Activated effector memory CD4-positive, alpha-beta T cell treated with anti-CD3 and anti-CD28 coated beads, Interleukin-2, amount 50 U/mL, for 16 hours (primary cell): Measurements from ENCODE around the gene CIROP.

Experiments used
- DNase-seq: peaks from one replicate; pipeline ENCODE4 v3.0.0-alpha.2; 2020

The CIROP gene, protein sequence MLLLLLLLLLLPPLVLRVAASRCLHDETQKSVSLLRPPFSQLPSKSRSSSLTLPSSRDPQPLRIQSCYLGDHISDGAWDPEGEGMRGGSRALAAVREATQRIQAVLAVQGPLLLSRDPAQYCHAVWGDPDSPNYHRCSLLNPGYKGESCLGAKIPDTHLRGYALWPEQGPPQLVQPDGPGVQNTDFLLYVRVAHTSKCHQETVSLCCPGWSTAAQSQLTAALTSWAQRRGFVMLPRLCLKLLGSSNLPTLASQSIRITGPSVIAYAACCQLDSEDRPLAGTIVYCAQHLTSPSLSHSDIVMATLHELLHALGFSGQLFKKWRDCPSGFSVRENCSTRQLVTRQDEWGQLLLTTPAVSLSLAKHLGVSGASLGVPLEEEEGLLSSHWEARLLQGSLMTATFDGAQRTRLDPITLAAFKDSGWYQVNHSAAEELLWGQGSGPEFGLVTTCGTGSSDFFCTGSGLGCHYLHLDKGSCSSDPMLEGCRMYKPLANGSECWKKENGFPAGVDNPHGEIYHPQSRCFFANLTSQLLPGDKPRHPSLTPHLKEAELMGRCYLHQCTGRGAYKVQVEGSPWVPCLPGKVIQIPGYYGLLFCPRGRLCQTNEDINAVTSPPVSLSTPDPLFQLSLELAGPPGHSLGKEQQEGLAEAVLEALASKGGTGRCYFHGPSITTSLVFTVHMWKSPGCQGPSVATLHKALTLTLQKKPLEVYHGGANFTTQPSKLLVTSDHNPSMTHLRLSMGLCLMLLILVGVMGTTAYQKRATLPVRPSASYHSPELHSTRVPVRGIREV

GRCh38 chr14:23104591-23105347 is at the start of gene CIROP:
Gene CIROP (minus strand): TSS chr14:23104989. CDS start chr14:23104920, 69 bp downstream.
- no peak for DNase-seq

- DNase-seq: no peak
Measured at GRCh38 chr14:23153851-23154796, 49.3 kb upstream of the CIROP start.

DNA sequence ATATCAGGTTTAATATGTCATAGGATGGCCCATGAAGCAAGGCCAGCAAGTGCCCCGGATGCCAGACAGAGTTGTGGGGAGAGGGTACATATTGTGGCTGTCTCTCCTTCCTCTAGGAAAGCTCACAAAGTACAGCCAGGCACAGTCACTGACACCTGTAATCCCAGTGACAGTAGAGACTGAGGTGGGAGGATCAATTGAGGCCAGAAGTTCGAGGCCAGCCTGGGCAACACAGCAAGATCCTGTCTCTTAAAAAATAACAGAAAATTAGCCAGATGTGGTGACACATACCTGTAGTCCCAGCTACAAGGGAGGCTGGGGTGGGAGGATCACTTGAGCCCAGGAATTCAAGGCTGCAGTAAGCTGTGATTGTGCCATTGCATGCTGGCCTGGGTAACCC is 46.6 kb upstream of the CIROP start:
- no peak for DNase-seq

GRCh38 chr14:23149745-23150144 is 45.0 kb upstream of the CIROP start:
- DNase-seq: no peak

- DNase-seq: no peak
Measured at GRCh38 chr14:23148591-23149249, 43.9 kb upstream of the CIROP start.

DNA sequence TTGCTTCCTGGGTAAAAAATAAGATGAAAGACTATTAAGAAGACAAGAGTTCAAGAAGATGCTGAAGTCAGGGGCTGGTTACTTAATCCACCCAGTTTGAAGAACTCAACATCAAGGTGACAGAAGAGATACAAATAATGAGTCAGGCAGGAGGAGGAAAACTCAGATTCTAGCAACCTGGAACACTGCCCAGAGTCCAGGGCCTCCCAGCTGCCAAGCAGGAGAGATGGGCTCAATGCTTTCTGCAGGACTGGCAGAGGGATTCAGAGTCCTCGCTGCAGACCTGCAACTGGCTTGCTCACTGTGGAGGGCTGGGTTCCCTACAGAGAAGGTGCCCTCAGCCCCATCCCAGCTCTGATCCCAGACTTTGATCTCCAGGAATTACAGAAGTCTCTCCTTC is 42.9 kb upstream of the CIROP start:
- DNase-seq: no peak

DNA sequence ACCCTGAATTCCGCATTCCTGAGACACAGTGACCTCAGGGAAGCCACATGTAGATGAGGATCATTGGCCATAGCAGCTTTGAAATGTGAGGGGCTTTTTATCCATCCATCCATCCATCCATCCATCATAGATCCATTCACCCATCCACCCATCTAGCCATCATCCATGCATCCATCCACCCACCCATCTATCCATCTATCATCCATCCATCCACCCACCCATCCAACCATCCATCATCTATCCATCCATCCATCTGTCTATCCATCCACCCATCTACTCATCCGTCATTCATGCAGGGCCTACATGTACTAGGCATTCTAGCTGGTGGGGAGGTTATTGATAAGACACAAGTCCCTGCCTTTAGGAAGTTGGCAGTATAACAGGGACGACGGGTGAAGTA is 42.2 kb upstream of the CIROP start:
- DNase-seq: no peak

DNA sequence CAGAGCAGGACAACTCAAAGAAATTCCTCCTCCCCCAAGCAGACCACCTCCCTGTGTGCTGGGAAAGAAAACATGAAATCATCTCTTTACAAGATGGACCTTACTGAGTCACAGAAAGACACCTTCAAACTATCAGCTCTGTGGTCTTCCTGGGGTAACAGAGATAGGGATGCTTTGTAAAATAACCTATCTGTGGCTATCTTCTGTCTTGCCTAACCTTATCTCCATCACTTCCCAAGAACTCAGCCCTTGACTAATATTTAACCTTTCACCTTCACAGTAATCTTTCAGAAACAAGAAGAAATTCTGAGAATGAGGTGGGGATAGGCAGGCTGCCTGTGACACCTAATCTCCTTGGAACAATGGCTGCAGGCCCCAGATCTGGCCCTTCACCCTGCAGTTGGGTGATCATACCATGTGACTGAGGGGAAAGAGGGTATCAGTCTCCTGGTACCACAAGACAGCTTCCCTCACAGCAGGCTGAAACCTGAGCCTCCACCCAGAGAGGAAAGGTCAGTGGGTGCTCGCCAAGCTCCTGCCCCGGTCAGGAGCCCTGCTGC is 41.6 kb upstream of the CIROP start:
- no peak for DNase-seq

- no peak for DNase-seq
Measured at GRCh38 chr14:23145794-23146350, 41.1 kb upstream of the CIROP start.

DNA sequence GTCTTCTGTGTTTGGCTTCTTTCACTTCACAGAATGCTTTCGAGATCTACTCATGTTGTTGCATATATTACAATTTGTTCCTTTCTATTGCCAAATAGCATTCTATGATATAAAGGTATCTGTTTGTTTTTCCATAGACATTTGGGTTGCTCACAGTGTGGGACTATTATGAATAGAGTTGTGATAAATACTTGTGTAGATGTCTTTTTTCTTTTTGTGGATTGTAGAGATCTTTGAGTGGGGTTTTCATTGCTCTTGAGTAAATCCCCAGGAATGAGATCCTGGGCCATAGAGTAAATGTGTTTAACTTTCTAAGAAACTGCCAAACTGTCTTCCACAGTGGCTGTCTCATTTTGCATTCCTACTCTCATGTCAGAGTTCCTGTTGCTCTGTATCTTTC is 39.1 kb upstream of the CIROP start:
- DNase-seq: no peak

- DNase-seq: no peak
Measured at GRCh38 chr14:23142826-23143225, 38.0 kb upstream of the CIROP start.

GRCh38 chr14:23141706-23142444 is 37.1 kb upstream of the CIROP start:
- DNase-seq: no peak

GRCh38 chr14:23140371-23140770 is 35.6 kb upstream of the CIROP start:
- no peak for DNase-seq

GRCh38 chr14:23139874-23140273 is 35.1 kb upstream of the CIROP start:
- DNase-seq: no peak

GRCh38 chr14:23137813-23138535 is 33.2 kb upstream of the CIROP start:
- no peak for DNase-seq

DNA sequence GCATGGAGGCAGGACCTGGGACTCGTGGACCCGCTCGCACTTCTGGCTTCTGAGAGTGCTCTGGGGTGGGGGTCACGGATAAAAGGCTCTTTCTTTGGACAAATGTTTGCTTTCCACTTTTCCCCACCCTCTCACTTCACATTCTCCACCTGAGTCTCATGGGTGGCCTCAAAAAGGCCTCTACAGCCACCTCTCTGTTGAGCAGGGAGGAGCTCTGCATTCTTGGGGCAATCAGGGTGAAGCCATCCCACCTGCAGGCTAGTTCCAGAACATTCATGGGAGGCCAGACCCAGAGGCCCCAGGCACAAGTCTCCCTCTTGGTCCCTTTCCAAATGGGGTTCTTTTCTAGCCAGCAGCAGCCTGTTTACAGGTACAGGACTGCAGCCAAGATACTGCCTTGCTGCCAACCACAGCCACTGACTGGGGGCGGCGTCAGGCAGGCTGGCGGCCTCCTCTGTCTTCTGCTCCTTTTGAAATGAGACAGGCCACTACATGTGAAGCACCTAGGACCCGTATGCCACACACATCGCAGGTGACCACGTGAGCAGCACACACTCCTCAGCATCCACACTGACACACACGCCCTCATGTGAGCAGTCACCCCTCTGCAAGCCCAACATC is 32.5 kb upstream of the CIROP start:
- no peak for DNase-seq

DNA sequence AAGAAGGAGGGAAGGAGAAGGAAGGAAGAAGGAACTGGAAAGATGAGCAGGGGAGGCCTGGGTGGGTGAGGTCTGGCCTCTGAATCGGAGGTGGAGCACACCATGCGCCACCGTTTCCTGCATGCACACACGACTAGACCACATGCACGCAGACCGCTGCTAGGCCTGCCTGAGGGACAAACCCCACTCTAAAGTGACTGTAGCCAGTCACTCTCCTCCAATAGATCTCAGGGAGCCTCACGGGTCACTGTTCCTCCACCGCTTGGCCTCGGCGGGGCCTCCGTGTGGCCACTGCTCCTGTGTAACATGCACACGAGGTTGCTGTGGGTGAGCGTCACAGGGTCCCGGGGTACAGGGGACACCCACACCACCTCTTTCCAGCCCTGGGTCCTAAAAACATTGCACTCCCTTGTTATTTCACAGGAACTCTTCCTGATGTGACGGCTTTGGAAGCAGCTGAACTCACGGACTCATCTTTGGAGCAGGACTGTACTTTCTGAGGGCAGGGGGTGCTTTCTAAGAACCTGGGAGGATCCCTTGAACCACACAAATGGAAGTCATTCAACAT is 31.9 kb upstream of the CIROP start:
- no peak for DNase-seq

DNA sequence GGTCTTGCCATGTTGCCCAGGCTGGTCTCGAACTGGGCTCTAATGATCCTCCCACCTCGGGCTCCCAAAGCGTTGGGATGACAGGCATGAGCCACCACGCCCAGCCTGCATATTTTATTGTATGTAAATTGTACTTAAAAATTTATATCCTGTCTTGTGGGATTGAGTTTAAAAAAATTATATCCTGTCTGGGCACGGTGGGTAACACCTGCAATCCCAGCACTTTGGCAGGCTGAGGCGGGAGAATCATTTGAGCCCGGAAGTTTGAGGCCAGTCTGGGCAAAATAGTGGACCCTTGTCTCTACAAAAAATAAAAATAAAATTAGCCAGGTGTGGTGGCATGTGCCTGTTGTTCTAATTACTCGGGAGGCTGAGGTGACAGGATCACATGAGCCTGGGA is 28.2 kb upstream of the CIROP start:
- no peak for DNase-seq

DNA sequence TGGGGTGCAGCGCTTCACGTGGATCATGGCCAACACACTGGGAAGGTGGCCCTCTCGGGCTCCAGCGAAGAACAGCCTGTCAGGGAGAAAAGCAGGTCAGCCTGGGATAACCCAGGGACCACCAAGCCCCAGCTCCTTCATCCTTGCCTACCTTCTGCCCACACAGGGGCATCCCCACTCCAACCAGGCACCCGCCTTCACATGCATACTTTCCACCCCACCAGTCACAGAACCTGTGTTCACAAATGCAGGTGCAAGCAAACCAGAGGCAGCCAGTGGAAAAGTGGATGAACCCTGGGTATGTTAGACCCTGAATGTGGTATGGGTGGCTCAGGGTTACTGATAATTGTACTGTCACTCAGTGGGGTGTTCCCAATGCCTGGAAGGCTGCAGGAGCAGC is 26.7 kb upstream of the CIROP start:
- no peak for DNase-seq
